Neuron (in vitro differentiated cells): ENCODE data around the gene TENM3.

Source experiments
- H2AFZ ChIP-seq: one replicate; pipeline ENCODE4 v1.6.1; 2013; ENCODE audit warnings: low read depth, mild to moderate bottlenecking, inconsistent platforms, low read length, moderate library complexity
- H3K27me3 ChIP-seq: one replicate; pipeline ENCODE4 v1.6.1; 2013; ENCODE audit warnings: low read length; ENCODE audit not compliant: insufficient read depth
- H3K36me3 ChIP-seq: one replicate; pipeline ENCODE4 v1.6.1; 2013; ENCODE audit warnings: low read length; ENCODE audit not compliant: insufficient read depth
- H3K4me1 ChIP-seq: one replicate; pipeline ENCODE4 v1.6.1; 2013; ENCODE audit warnings: low read length; ENCODE audit not compliant: insufficient read depth
- H3K4me3 ChIP-seq: 2 replicates; pipeline ENCODE4 v1.5.1; 2013; ENCODE audit warnings: mild to moderate bottlenecking, low read length, moderate library complexity
- H3K9me3 ChIP-seq: one replicate; pipeline ENCODE4 v1.6.1; 2013; ENCODE audit warnings: low read length

TENM3 gene

DNA sequence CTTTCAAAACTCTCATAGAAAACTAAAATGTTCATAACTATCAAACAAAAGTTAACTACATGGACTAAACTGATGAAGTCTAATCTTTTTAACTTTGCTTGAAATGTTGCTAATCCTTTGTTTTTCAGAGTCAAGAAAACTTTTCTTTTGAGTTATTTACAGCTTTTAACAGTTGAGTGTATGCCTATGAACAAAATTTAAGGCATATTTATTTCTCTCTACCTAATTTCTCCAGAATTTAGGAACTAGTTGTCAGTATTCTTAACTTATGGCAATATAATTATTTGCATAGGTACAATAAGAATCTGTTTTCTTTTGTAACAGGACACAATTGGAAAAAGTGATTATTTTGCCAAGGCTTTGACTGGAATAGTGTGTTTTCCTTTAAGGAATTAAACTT, 23.8 kb downstream of the TENM3 start:
- Histone ChIP-seq H2AFZ (no peak overlapping the region), H3K4me1 (no peaks in the 10 kb centered on the region), H3K9me3 (no peaks in the 10 kb centered on the region), H3K36me3 (no peaks in the 10 kb centered on the region), H3K4me3 (no peak overlapping the region), H3K27me3 (no peaks in the 10 kb centered on the region)

DNA sequence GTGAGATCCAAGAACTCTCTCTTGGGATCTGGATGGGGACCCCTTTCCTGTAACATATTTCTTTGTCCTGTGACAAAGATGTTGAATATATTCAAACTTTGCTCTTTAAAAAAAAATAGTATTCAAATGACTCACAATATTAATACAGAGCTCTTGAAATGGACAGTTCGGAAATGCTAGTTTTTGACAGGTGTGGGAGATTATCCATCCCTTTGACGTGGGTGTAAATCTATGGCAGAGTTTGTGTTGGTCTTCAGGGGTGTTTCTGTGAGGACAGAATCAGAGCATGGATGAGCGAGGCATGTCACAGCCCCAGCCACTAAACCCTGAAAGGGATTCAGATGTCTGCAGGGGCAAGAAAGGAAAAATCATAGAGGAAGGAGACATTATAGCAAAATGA, 25.8 kb downstream of the TENM3 start:
- Histone ChIP-seq H2AFZ (no peak overlapping the region), H3K4me1 (peaks cover 14% of the 10 kb centered on the region), H3K4me3 (no peak overlapping the region), H3K36me3 (no peaks in the 10 kb centered on the region), H3K9me3 (no peaks in the 10 kb centered on the region), H3K27me3 (no peaks in the 10 kb centered on the region)

DNA sequence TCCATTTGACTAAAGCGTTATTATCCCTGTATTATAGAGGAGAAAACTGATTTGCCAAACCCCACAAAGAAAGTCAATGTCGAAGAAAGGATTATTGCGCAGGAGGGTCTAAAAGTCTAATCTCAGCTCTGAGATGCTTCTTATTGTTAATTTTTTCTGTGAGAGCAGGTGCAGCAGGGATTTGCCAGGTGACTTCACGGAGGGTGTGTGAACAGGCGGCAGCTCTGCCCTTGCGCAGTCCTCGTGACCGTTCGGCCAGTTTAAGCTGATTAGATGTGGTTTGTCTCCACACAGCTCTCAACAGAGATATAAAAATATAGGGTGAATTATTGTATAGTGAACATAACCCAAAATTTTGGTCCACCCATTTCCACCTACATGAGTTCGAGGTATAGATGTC, 28.5 kb downstream of the TENM3 start:
- Histone ChIP-seq H3K4me3 (no peak overlapping the region), H3K4me1 (peaks cover 16% of the 10 kb centered on the region), H3K27me3 (no peaks in the 10 kb centered on the region), H3K9me3 (no peaks in the 10 kb centered on the region), H3K36me3 (no peaks in the 10 kb centered on the region), H2AFZ (no peak overlapping the region)

DNA sequence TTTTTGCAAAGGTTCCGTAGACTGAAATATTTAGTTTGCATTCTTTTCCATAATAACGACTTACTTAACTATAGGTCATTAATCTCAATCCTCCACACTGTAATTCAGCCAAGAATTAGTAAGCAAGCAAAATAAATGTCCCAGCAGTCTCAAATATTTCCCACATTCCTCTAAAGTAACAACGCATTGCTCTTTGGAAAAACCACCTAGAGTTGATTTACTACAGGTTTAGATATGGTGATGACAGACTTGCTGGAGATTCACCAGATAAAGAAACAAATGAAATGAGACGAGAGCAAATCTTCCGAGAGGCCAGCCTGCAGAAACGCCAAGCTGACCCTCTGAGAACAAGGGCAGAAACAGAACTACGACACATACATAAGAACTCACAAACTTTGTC, 28.9 kb downstream of the TENM3 start:
- H3K4me3 ChIP-seq: no peak overlapping the region
- no peaks in the 10 kb centered on the region for H3K27me3 ChIP-seq
- no peak overlapping the region for H2AFZ ChIP-seq
- H3K36me3 ChIP-seq: no peaks in the 10 kb centered on the region
- H3K4me1 ChIP-seq: peaks cover 16% of the 10 kb centered on the region
- H3K9me3 ChIP-seq: no peaks in the 10 kb centered on the region

DNA sequence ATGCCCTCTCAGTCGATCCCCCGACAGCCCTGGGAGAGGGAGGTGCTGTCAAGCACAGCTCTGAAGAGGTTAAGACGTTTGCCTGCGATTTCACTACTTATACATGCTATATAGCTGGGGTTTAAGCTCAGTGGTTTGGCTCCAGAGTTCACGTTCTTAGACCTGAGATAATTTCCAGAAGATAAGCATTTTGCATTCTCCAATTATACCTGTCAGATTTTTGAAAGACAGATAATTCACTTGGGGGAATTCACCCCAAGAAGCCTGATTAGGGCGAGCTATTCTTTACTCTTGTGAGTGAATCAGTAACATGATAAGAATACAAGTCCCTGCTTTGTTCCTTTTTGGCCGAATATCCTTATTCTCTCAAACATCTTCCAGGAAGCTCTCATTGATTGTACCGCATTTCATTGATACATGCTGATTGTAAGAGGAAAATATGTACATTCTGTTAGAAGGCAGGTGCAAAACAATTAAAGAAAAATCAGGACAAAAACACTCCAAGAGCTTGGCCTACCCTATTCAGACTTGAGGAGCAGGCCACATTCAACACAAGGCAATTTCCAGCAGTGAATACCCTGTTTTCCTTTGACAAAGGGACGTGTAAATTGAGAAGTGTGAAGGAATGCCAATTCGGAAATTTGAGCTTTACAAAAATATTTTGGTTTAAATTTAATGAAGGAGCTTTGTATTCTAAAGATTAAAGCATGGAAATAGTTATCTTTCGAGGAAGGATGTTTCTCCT, 30.2 kb downstream of the TENM3 start:
- H3K27me3 ChIP-seq: no peaks in the 10 kb centered on the region
- H3K36me3 ChIP-seq: no peaks in the 10 kb centered on the region
- H3K9me3 ChIP-seq: no peaks in the 10 kb centered on the region
- peaks cover 16% of the 10 kb centered on the region for H3K4me1 ChIP-seq
- H3K4me3 ChIP-seq: no peak overlapping the region
- no peak overlapping the region for H2AFZ ChIP-seq

DNA sequence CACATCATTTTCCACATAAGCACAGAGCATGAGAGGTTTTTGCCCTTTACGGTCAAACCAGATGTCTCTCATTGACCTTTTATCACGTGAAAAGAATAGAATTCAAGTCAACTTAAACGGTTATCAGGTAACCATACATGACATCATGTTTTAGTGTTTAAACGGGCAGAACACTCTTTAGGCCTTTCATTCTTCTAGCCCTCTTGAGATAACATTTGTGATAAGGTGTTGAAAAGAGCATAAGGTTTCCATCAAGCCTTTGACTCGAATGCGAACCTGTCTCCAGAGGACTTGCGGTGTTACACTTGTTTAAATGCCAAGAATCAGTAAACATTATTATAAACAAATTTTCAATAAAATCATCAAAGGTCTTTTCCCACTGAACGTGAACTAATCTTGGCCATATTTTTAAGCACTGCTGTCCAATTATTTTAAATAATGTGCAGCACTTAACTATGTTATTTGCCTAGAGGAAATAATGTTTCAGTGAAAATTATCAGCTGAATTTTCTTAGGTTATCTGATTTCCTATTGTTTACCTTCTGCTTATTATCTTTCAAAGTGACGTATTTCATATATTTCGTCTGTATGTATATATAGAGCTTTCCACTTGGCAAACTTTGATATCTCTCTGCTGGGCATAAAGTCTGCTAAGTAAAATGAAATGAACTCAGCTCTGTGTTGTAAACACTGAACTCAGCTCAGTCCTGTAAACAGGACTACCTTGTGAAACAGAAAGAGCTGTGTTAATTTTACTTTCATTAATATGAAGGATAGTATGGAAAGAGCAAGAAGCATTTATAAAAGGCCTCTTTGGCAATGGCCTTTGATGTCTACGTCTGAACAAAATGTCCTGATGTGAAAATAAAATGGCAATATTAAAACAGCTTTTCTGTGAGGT, 33.3 kb downstream of the TENM3 start:
- Histone ChIP-seq H3K4me1 (peaks cover 16% of the 10 kb centered on the region), H3K4me3 (no peak overlapping the region), H3K9me3 (no peaks in the 10 kb centered on the region), H3K36me3 (no peaks in the 10 kb centered on the region), H3K27me3 (no peaks in the 10 kb centered on the region), H2AFZ (no peak overlapping the region)

DNA sequence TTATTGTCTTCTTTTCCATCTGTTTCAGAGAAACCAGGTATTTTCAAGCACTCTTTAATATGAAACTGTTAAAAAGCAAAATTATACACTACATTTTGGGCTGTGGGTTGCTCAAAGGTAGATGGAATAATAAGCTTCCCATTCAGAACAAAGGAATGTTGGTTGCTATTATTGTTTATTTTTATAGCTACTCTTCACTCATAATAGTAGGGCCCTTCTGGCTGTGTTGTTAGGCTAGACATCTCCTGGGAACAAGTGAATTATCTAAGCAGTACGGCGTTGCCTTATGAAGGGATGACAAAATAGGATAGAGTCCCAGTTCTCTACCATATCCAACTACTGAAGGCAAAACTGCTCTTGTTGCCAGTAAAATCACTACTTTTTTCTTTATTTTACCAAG, 34.2 kb downstream of the TENM3 start:
- no peaks in the 10 kb centered on the region for H3K36me3 ChIP-seq
- H3K9me3 ChIP-seq: no peaks in the 10 kb centered on the region
- H3K27me3 ChIP-seq: no peaks in the 10 kb centered on the region
- no peak overlapping the region for H2AFZ ChIP-seq
- no peak overlapping the region for H3K4me3 ChIP-seq
- H3K4me1 ChIP-seq: peaks cover 16% of the 10 kb centered on the region

DNA sequence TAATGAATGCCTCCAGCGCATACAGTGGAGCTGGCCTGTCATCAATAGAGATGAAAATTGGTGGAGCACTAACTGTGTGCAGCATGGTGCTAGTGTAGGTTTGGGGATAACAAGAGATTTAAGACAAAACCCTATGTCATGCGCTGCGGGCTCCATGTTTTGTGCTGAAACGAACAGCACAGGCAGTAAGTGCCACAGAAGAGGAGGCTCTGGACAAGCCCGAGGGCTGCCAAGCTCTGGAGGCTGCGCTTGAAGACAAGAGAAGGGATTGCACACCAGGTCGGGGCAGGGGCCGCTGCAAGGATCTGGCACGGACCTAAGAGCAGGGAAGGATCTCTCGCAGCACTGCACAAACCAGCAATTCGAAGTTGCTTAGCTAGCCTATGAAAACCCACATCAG, 35.5 kb downstream of the TENM3 start:
- Histone ChIP-seq H3K4me3 (no peak overlapping the region), H3K9me3 (no peaks in the 10 kb centered on the region), H3K4me1 (peaks cover 4% of the 10 kb centered on the region), H3K27me3 (no peaks in the 10 kb centered on the region), H2AFZ (no peak overlapping the region), H3K36me3 (no peaks in the 10 kb centered on the region)

DNA sequence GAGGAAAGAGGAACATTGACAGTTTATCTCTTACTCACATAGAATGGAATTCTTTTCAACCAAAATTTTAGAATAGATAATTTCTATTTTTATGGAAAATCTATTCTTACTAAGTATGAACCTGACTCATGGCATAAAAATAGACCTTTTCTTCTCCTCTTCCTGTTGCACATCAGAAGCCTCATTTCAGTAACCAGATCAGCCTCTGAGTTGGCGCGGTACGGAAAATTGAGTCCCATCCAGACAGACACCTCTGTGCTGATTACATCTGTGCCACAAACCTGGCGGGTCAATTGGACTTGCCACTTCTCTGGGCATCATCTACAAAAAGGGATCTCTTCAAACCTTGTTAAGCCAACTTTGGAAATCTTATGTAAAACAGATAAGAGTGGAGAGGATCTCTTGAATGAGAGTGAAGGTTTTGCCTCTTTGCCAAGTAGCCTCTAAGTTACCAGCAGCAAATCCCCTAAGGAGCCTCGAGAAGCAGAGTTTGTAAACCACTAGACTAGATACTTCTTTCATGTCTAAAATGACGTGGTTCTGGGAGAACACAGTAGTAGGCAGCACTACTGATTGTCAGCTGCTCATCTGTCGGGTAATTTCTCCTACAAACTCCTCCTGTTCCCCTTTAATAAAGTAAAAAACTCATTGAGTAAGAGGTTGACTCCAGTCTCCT, 37.4 kb downstream of the TENM3 start:
- no peaks in the 10 kb centered on the region for H3K4me1 ChIP-seq
- H3K27me3 ChIP-seq: no peaks in the 10 kb centered on the region
- H2AFZ ChIP-seq: no peak overlapping the region
- no peaks in the 10 kb centered on the region for H3K9me3 ChIP-seq
- H3K36me3 ChIP-seq: no peaks in the 10 kb centered on the region
- H3K4me3 ChIP-seq: no peak overlapping the region

DNA sequence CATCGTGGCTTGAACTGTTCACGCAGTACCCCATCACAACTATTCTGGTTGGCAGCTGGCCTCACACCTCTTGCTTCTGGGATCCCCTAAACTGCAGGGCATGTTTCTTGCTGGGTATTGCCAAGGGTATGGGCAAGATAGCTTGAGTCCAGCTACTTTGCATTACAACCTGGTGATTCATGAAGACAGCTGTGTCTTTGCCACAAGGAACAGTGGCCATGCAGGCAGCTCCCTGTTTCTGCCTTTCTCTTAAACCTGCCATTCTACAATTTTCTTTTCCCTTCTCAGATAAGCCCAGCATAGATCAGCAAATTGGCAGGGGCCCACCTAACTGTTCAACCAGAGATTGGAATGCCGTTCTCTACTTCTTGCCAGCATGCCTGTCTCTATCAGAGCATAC, 42.8 kb downstream of the TENM3 start:
- H3K4me1 ChIP-seq: no peaks in the 10 kb centered on the region
- no peak overlapping the region for H2AFZ ChIP-seq
- H3K27me3 ChIP-seq: no peaks in the 10 kb centered on the region
- no peak overlapping the region for H3K4me3 ChIP-seq
- H3K36me3 ChIP-seq: no peaks in the 10 kb centered on the region
- H3K9me3 ChIP-seq: no peaks in the 10 kb centered on the region

DNA sequence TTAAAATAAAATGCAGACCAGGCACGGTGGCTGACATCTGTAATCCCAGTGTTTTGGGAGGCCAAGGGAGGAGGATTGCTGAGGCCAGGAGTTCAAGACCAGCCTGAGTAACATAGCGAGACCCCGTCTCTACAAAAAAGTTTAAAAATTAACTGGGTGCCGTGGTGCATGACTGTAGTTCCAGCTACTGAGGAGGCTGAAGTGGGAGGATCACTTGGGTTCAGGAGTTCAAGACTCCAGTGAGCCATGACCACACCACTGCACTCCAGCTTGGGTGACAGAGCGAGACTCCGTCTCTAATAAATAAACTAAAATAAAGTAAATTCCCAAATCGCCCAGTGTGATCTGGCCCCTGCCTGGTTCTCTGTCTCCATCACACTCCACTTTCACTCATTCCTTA, 43.7 kb downstream of the TENM3 start:
- Histone ChIP-seq H3K36me3 (no peaks in the 10 kb centered on the region), H3K4me3 (no peak overlapping the region), H2AFZ (no peak overlapping the region), H3K4me1 (no peaks in the 10 kb centered on the region), H3K27me3 (no peaks in the 10 kb centered on the region), H3K9me3 (no peaks in the 10 kb centered on the region)

DNA sequence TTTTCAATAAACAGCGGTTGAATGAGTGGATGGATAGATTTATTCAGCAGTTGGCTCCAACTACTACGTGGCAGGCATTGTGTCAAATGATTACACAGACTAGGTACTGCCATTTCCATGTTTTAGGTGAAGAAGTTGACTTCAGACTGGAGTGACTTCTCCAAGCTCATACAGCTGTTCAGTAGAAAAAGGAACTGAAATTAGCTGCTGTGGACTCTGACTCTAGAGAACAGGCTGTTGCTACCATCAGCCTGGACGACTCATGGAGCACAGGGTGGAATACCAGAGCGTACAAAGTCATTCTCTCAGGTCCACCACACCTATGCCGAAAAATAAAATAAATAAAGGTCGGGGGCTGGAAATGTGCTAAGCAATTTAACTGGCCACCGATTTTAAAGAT, 45.3 kb downstream of the TENM3 start:
- H3K4me1 ChIP-seq: no peaks in the 10 kb centered on the region
- no peaks in the 10 kb centered on the region for H3K36me3 ChIP-seq
- H3K27me3 ChIP-seq: no peaks in the 10 kb centered on the region
- no peak overlapping the region for H2AFZ ChIP-seq
- H3K4me3 ChIP-seq: no peak overlapping the region
- H3K9me3 ChIP-seq: no peaks in the 10 kb centered on the region

DNA sequence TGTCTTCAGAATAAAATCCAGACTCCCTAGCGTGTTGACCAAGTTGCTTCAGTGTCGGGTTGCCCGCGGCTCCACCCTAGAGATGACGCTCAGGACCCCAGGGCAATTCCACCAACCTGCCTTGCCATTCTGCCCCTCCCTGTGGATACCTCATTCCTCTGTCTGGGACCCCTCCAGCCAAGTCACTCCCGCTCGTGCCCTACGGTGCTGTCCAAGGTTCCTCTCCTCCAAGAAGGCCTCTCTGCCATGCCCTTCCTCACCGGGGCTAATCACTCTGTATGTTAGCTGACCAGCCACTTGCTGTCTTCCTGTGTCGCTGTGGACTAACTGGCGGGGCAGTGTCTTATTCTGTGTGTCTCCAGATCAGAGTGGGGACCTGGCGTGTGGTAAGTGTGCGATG, 46.6 kb downstream of the TENM3 start:
- Histone ChIP-seq H3K36me3 (no peaks in the 10 kb centered on the region), H3K9me3 (no peaks in the 10 kb centered on the region), H2AFZ (no peak overlapping the region), H3K4me1 (no peaks in the 10 kb centered on the region), H3K4me3 (no peak overlapping the region), H3K27me3 (no peaks in the 10 kb centered on the region)
